Glutamatergic neuron (in vitro differentiated cells): ENCODE results near the gene PPP6R3. TPM values are rescaled to one million over a fixed set of nuclear protein-coding genes. Genes with fewer than 3 reads are reported as not detected.

ENCODE experiments used
- DNase-seq: peaks from one replicate; pipeline ENCODE4 v3.0.0; 2022
- H3K27ac Mint-ChIP-seq: one replicate; pipeline ENCODE4 v1.8.0; 2020; ENCODE audit warnings: mild to moderate bottlenecking, mixed read lengths, inconsistent platforms; ENCODE audit not compliant: unreplicated experiment
- H3K27me3 Mint-ChIP-seq: one replicate; pipeline ENCODE4 v1.8.0; 2020; ENCODE audit warnings: mild to moderate bottlenecking, moderate library complexity, mixed read lengths, inconsistent platforms; ENCODE audit not compliant: unreplicated experiment
- H3K36me3 Mint-ChIP-seq: one replicate; pipeline ENCODE4 v1.8.0; 2020; ENCODE audit warnings: mild to moderate bottlenecking, mixed read lengths, inconsistent platforms; ENCODE audit not compliant: unreplicated experiment
- H3K4me1 Mint-ChIP-seq: one replicate; pipeline ENCODE4 v1.8.0; 2020; ENCODE audit warnings: mild to moderate bottlenecking, low read depth, mixed read lengths, inconsistent platforms; ENCODE audit not compliant: unreplicated experiment
- H3K4me3 Mint-ChIP-seq: one replicate; pipeline ENCODE4 v1.8.0; 2020; ENCODE audit warnings: mild to moderate bottlenecking, mixed read lengths, inconsistent platforms; ENCODE audit not compliant: unreplicated experiment
- H3K9me3 Mint-ChIP-seq: one replicate; pipeline ENCODE4 v1.8.0; 2020; ENCODE audit warnings: mild to moderate bottlenecking, moderate library complexity, mixed read lengths, inconsistent platforms; ENCODE audit not compliant: unreplicated experiment
- CTCF ChIP-seq: fragments of 200-600 bp; sonication (generic); IDR thresholded peaks from one replicate; pipeline ENCODE4 v1.5.0; 2021; ENCODE audit not compliant: partially characterized antibody, unreplicated experiment
- total RNA-seq: library from RNA; stranded (reverse); fragmentation: NEBNext Ultra II Directional; extraction: Animal tissue kit (Norgen Biotek cat#: 25700); gene quantifications from one replicate; pipeline ENCODE4 v1.2.1, GENCODE V29; 2021; ENCODE audit not compliant: unreplicated experiment

PPP6R3 gene
- total RNA-seq, 1 donor from 2014 or later: 312 TPM

GRCh38 chr11:68652683-68653156, 192.2 kb downstream of the PPP6R3 start:
- TF ChIP-seq CTCF: no peak
- Mint-ChIP-seq H3K9me3 (peaks cover 1% of the 10 kb centered on the region), H3K4me1 (no peaks in the 10 kb centered on the region), H3K27ac (no peak overlapping the region), H3K36me3 (peaks cover 15% of the 10 kb centered on the region), H3K4me3 (no peak overlapping the region), H3K27me3 (no peaks in the 10 kb centered on the region)
- no peak for DNase-seq

GRCh38 chr11:68653486-68654430, 193.2 kb downstream of the PPP6R3 start:
- DNase-seq: no peak
- H3K4me1 Mint-ChIP-seq: no peaks in the 10 kb centered on the region
- no peak for TF ChIP-seq CTCF
- H3K4me3 Mint-ChIP-seq: no peak overlapping the region
- H3K27me3 Mint-ChIP-seq: no peaks in the 10 kb centered on the region
- H3K36me3 Mint-ChIP-seq: peaks cover 15% of the 10 kb centered on the region
- H3K27ac Mint-ChIP-seq: no peak overlapping the region
- peaks cover 3% of the 10 kb centered on the region for H3K9me3 Mint-ChIP-seq

- DNase-seq: no peak
- Mint-ChIP-seq H3K9me3 (peaks cover 3% of the 10 kb centered on the region), H3K4me1 (peaks cover 5% of the 10 kb centered on the region), H3K27me3 (no peaks in the 10 kb centered on the region), H3K27ac (no peak overlapping the region), H3K36me3 (peaks cover 15% of the 10 kb centered on the region), H3K4me3 (no peak overlapping the region)
- TF ChIP-seq CTCF: no peak
These were observed 194.4 kb downstream of the PPP6R3 start for GRCh38 chr11:68654978-68655377.

- H3K9me3 Mint-ChIP-seq: peaks cover 4% of the 10 kb centered on the region
- no peak for TF ChIP-seq CTCF
- DNase-seq: no peak
- H3K27ac Mint-ChIP-seq: no peak overlapping the region
- peaks cover 5% of the 10 kb centered on the region for H3K4me1 Mint-ChIP-seq
- H3K4me3 Mint-ChIP-seq: no peak overlapping the region
- peaks cover under 1% of the 10 kb centered on the region for H3K27me3 Mint-ChIP-seq
- H3K36me3 Mint-ChIP-seq: peaks cover 15% of the 10 kb centered on the region
These were observed 194.9 kb downstream of the PPP6R3 start for GRCh38 chr11:68655406-68655805.

- peaks cover 5% of the 10 kb centered on the region for H3K9me3 Mint-ChIP-seq
- H3K4me3 Mint-ChIP-seq: no peak overlapping the region
- H3K27ac Mint-ChIP-seq: no peak overlapping the region
- H3K4me1 Mint-ChIP-seq: peaks cover 5% of the 10 kb centered on the region
- peaks cover 15% of the 10 kb centered on the region for H3K36me3 Mint-ChIP-seq
- peaks cover 2% of the 10 kb centered on the region for H3K27me3 Mint-ChIP-seq
- no peak for TF ChIP-seq CTCF
- DNase-seq: no peak
These were observed 195.3 kb downstream of the PPP6R3 start for GRCh38 chr11:68655806-68656205.
